Stimulated activated CD8-positive, alpha-beta memory T cell treated with anti-CD3 and anti-CD28 coated beads, Interleukin-4, amount 100 ng/mL, for 24 hours (primary cell): Measurements from ENCODE around the gene ZSCAN16.

Source experiments
- DNase-seq: peaks from one replicate; pipeline ENCODE4 v3.0.0-alpha.2; 2020; ENCODE audit warnings: low read depth

The ZSCAN16 gene

GRCh38 chr6:28172006-28172405 is 47.6 kb downstream of the ZSCAN16 start:
- no peak for DNase-seq

DNA sequence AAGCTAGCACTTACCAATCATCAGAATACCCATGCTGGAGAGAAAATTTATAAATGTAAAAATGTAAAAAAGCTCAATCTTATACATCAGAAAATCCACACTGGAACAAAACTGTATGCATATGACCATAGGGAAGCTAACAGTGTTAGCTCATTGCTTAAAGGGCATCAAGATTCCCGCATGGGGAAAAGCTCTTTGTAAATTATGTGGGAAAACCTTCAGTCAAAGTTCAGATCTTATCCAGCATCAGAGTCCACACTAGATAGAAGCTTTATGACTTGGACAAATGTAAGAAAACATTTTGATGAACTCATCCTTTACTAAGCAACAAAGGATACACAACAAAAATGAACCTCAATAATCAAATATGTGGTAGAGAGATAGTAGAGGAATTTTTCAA is 52.0 kb downstream of the ZSCAN16 start:
- DNase-seq = no peak
